Parathyroid adenoma (tissue), 2 donors: Measurements from ENCODE around the gene VANGL2.

Experiments used
- H2AFZ ChIP-seq: fragments of 300-600 bp; sonication (generic); one replicate; pipeline ENCODE4 v1.7.0; 2017; ENCODE audit warnings: antibody characterized with exemption, mild to moderate bottlenecking
- H3K27ac ChIP-seq: fragments of 300-600 bp; sonication (generic); one replicate; pipeline ENCODE4 v1.7.0; 2017
- H3K27me3 ChIP-seq: fragments of 300-600 bp; sonication (generic); one replicate; pipeline ENCODE4 v1.7.0; 2017; ENCODE audit warnings: low read length; ENCODE audit not compliant: control insufficient read depth, insufficient read depth
- H3K36me3 ChIP-seq: fragments of 300-600 bp; sonication (generic); one replicate; pipeline ENCODE4 v1.7.0; 2017; ENCODE audit warnings: low read length; ENCODE audit not compliant: control insufficient read depth, insufficient read depth
- H3K4me1 ChIP-seq: fragments of 300-600 bp; sonication (generic); one replicate; pipeline ENCODE4 v1.7.0; 2017; ENCODE audit warnings: control low read depth
- H3K4me2 ChIP-seq: fragments of 300-600 bp; sonication (generic); one replicate; pipeline ENCODE4 v1.7.0; 2017; ENCODE audit warnings: low read length
- H3K4me3 ChIP-seq: fragments of 300-600 bp; sonication (generic); one replicate; pipeline ENCODE4 v1.7.0; 2017; ENCODE audit warnings: low read depth, low read length
- H3K79me2 ChIP-seq: fragments of 300-600 bp; sonication (generic); one replicate; pipeline ENCODE4 v1.7.0; 2017; ENCODE audit warnings: control low read depth
- H3K9ac ChIP-seq: fragments of 300-600 bp; sonication (generic); one replicate; pipeline ENCODE4 v1.7.0; 2017; ENCODE audit warnings: mild to moderate bottlenecking
- H3K9me3 ChIP-seq: fragments of 300-600 bp; sonication (generic); one replicate; pipeline ENCODE4 v1.7.0; 2017; ENCODE audit warnings: low read length; ENCODE audit not compliant: control insufficient read depth
- TF ChIP-seq, protein P1 (sequence below): fragments of 300-600 bp; sonication (generic); IDR thresholded peaks from one replicate; pipeline ENCODE4 v1.7.0; 2017; ENCODE audit warnings: antibody characterized with exemption, mild to moderate bottlenecking
- donor health status: primary hyperparathyroidism.

The VANGL2 gene

DNA sequence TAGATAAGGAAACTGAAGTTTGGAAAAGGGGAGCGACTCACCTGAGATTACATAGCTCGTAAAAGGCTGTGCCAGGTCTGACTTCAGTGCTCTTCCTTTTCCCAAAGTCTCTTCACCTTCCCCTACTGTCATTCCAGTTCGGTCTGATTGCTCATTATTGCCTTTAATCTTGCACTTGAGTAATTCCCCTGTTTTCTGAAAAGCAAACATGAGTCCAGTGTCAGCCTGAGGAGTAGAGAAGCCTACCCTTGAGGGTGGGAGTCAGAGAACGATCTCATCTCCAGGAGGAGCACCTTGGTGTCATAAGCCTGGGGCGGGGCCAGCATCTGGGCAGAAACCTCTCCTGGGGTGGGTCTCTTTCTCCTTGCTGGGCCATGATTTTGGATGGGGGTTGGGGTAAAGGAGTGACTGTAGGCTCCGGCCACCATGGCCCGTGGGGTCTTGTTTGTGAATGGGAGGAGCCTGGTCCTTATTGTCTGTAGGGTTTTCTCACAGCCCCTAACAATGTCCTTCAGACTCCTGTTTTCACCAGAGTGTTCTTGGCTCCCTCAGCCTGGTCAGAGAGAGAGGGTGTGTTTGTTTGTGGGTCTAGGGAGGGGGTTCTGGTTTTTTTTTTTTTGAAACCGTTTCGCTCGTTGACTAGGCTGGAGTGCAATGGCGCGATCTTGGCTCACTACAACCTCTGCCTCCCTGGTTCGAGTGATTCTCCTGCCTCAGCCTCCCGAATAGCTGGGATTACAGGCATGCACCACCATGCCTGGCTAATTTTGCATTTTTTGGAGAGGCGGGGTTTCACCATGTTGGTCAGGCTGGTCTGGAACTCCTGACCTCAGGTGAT lies 6.0 kb downstream of the VANGL2 start:
- Histone ChIP-seq H3K36me3 (no peaks in the 10 kb centered on the region), H3K4me3 (no peak overlapping the region), H3K4me2 (no peak overlapping the region), H3K9me3 (no peaks in the 10 kb centered on the region), H3K9ac (no peak overlapping the region), H3K27ac (no peak overlapping the region), H2AFZ (no peak overlapping the region), H3K27me3 (no peaks in the 10 kb centered on the region), H3K79me2 (no peaks in the 10 kb centered on the region), H3K4me1 (no peaks in the 10 kb centered on the region)
- TF ChIP-seq, protein P1, sequence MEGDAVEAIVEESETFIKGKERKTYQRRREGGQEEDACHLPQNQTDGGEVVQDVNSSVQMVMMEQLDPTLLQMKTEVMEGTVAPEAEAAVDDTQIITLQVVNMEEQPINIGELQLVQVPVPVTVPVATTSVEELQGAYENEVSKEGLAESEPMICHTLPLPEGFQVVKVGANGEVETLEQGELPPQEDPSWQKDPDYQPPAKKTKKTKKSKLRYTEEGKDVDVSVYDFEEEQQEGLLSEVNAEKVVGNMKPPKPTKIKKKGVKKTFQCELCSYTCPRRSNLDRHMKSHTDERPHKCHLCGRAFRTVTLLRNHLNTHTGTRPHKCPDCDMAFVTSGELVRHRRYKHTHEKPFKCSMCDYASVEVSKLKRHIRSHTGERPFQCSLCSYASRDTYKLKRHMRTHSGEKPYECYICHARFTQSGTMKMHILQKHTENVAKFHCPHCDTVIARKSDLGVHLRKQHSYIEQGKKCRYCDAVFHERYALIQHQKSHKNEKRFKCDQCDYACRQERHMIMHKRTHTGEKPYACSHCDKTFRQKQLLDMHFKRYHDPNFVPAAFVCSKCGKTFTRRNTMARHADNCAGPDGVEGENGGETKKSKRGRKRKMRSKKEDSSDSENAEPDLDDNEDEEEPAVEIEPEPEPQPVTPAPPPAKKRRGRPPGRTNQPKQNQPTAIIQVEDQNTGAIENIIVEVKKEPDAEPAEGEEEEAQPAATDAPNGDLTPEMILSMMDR, result no peak

DNA sequence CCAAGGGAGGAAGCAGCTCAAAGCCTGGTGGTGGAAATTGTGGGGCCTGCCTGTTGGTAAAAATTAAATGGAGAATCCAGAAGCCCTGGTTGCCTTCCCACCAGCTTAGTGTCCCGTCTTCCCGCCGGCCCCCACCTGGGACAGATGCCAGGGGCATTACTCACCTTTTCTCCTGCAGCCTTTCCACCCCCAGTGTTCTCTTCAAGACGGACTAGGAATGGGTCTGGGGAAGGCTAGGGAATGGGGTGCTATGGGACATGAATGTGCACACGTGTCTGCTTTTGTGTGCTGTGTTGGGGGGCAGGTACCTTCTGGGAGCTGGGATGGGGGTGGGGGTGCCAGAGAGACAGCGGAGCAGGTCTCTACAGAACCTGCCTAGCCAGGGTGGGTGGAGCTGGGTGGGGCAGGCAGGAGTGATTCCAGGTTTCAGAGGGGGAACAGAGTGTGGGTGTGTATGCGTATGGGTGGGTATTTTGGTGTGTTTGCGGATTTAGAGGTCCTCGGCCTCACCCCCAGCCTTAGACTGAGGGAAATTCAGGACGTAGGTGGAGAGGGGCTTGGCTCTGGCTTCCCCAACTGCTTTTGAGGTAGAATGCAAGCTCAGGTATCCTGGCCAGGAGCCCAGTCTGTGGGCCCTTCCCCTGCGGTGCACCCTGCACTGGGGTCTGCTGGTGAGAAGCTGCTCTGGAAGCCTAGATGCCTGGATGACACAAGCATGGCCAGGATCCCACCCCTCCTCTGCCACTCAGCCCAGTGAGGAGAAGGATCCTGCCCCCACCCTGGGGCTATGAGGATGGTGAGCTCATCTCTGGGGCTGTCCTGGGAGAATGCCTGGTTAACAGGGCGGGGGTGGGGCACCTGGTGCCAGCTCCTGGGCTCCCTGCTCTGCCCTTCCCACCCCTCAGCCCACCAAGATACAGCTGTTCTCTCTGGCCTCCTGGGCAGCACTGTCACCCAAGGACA lies 7.8 kb downstream of the VANGL2 start:
- TF ChIP-seq, protein P1, result no peak
- Histone ChIP-seq H2AFZ (no peak overlapping the region), H3K36me3 (no peaks in the 10 kb centered on the region), H3K27me3 (no peaks in the 10 kb centered on the region), H3K79me2 (no peaks in the 10 kb centered on the region), H3K4me2 (no peak overlapping the region), H3K9me3 (no peaks in the 10 kb centered on the region), H3K9ac (no peak overlapping the region), H3K4me3 (no peak overlapping the region), H3K27ac (no peak overlapping the region), H3K4me1 (no peaks in the 10 kb centered on the region)

DNA sequence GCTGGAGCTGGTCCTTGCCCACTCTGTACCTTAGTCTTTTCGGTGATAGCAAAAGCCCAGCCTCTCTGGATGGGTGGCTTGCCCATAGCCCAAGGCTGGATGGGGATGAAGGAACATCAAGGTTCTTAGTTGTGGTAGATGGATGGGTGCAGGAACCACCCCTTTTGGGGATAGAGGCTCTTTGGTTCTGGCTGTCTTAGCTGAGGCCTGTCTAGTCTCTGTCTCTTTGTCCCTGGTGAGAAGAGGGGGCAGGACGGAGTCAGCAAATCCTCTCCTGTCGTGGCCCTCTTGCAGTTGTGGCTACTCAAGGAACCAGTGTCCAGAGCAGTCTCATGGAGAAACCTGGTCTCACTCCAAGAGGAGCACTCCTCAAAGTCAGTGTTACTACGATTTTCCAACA lies 8.5 kb downstream of the VANGL2 start:
- H3K4me3 ChIP-seq, result no peak overlapping the region
- TF ChIP-seq, protein P1, result no peak
- H3K79me2 ChIP-seq, result no peaks in the 10 kb centered on the region
- no peak overlapping the region for H3K27ac ChIP-seq
- H3K4me1 ChIP-seq, result no peaks in the 10 kb centered on the region
- no peaks in the 10 kb centered on the region for H3K36me3 ChIP-seq
- H3K27me3 ChIP-seq, result no peaks in the 10 kb centered on the region
- no peak overlapping the region for H3K4me2 ChIP-seq
- no peak overlapping the region for H2AFZ ChIP-seq
- no peak overlapping the region for H3K9ac ChIP-seq
- no peaks in the 10 kb centered on the region for H3K9me3 ChIP-seq

DNA sequence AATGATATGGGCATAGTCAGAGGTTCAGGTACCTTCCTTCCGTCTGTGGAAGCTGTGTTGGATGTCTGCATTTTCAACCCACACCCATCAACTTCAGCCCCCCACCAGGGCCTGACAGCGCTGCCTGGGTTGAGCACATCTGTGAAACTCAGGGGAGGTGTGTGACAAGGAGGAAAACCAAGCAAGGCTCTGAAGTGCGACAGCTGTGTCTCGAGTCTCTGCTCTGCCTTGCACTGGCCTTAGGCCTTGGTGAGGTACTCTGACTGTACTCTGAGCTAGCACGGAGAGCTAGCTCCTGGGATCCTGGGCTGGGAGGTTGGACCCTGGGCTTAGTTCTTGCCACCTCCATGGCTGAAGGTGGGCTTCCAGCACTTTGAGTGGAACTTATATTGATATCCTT lies 9.1 kb downstream of the VANGL2 start:
- TF ChIP-seq, protein P1, result no peak
- H2AFZ ChIP-seq, result no peak overlapping the region
- no peak overlapping the region for H3K4me2 ChIP-seq
- no peak overlapping the region for H3K4me3 ChIP-seq
- no peaks in the 10 kb centered on the region for H3K4me1 ChIP-seq
- no peaks in the 10 kb centered on the region for H3K27me3 ChIP-seq
- H3K36me3 ChIP-seq, result no peaks in the 10 kb centered on the region
- no peaks in the 10 kb centered on the region for H3K79me2 ChIP-seq
- H3K9me3 ChIP-seq, result no peaks in the 10 kb centered on the region
- no peak overlapping the region for H3K27ac ChIP-seq
- H3K9ac ChIP-seq, result no peak overlapping the region
